ENCODE results near the gene CILP2. TPM values are rescaled to one million over a fixed set of nuclear protein-coding genes. Genes with fewer than 3 reads are reported as not detected.
A peak's percentile ranks its signal among the peaks of the same experiment; 100 is the strongest.

Gene CILP2
- total and polyA plus RNA-seq, 2 of the 8 experiments (the other 6 are each of a cell fraction or from before 2014, with no cell fraction given), result 4.4 to 5.8 TPM

GRCh38 chr19:19575411-19575810 lies 37.3 kb downstream of the CILP2 start:
- H3K56ac ChIP-seq (replicated peaks; ENCODE audit: insufficient read length, low read depth, low read length), result no peak overlapping the region
- no peak overlapping the region for H4K8ac ChIP-seq (ENCODE audit: extremely low read depth, insufficient read depth, low read length)
- H3K18ac ChIP-seq (ENCODE audit: extremely low read depth, low read length), result no peak overlapping the region; the same call in 1 of the 2 replicates
- H3K36me3 ChIP-seq (ENCODE audit: control insufficient read depth in 2 of 4, insufficient read depth in 4 of 4, low read length in 3 of 4), result no peaks in the 10 kb centered on the region; a peak in 1 of 8 replicates
- H3K79me2 ChIP-seq (ENCODE audit: control insufficient read depth in 1 of 2, insufficient read depth in 2 of 2, low read length in 2 of 2), result no peaks in the 10 kb centered on the region
- peaks cover 0 to 5% (median 2%) of the 10 kb centered on the region in 4 experiments; a peak in 5 of 7 replicates for H3K4me1 ChIP-seq (replicated peaks in 1 of 4; ENCODE audit: control insufficient read depth in 3 of 4, insufficient read depth in 4 of 4, low read length in 3 of 4)
- H2BK120ac ChIP-seq (replicated peaks; ENCODE audit: low read depth, low read length), result no peak overlapping the region
- no peak overlapping the region for H3K4me2 ChIP-seq (ENCODE audit: insufficient read depth in 1 of 2, low read depth in 2 of 2, low read length in 2 of 2)
- CTCF ChIA-PET (ENCODE audit: partially characterized antibody), result interaction anchor here (1.0 to 11.1 kb wide), 3 partner anchors 21 to 44 kb away, joined by 3 to 101 read pairs (median 4); no protein-coding TSS in a partner anchor
- H3K4ac ChIP-seq (replicated peaks; ENCODE audit: insufficient read length, low read depth, low read length), result no peak overlapping the region
- no peak overlapping the region for H3K9ac ChIP-seq (replicated peaks in 1 of 4; ENCODE audit: extremely low read depth in 1 of 4, low read depth in 3 of 4, low read length in 3 of 4)
- H3K27ac ChIP-seq (ENCODE audit: low read depth, low read length), result no peak overlapping the region
- H2BK20ac ChIP-seq (ENCODE audit: low read length), result no peak overlapping the region
- H3K9me3 ChIP-seq (ENCODE audit: insufficient read depth in 2 of 2, low read depth in 1 of 2, low read length in 1 of 2), result no peaks in the 10 kb centered on the region
- H3K23me2 ChIP-seq (ENCODE audit: low read depth, low read length), result no peaks in the 10 kb centered on the region; the same call in 1 of the 2 replicates
- no peak overlapping the region for H4K91ac ChIP-seq (replicated peaks; ENCODE audit: insufficient read length, low read length)
- H2AK5ac ChIP-seq (ENCODE audit: low read depth, low read length), result no peak overlapping the region
- no peak overlapping the region for H3K14ac ChIP-seq (ENCODE audit: insufficient read length)
- POLR2A ChIA-PET (ENCODE audit: partially characterized antibody), result no interaction called here
- no peak overlapping the region for H3K4me3 ChIP-seq (ENCODE audit: extremely low read depth in 1 of 4, insufficient read depth in 2 of 4, low read depth in 3 of 4, low read length in 4 of 4)
- H2BK12ac ChIP-seq (ENCODE audit: low read depth, low read length), result no peak overlapping the region
- FAIRE-seq (peak; percentile 63), DNase-seq (ENCODE audit: low read depth in 1 of 2, low spot score in 2 of 2) (no peak)
- H4K20me1 ChIP-seq (replicated peaks in 1 of 2; ENCODE audit: control insufficient read depth in 1 of 2, insufficient read depth in 2 of 2, low read length in 2 of 2), result peaks cover 0 to 1% of the 10 kb centered on the region in 2 experiments
- WGBS, 2 experiments (ENCODE audit: extremely low coverage in 1 of 2, insufficient coverage in 1 of 2, insufficient read length in 1 of 2, insufficient replicate concordance in 2 of 2, low coverage in 1 of 2, low lambda C conversion rate in 2 of 2, missing lambda C conversion rate in 1 of 2), result 49% methylated on average over 6 of the region's 6 CpGs; no CpG with 5 or more reads in 1 of the 2 experiments
- no peak overlapping the region for H2BK15ac ChIP-seq (ENCODE audit: low read length)
- H4K5ac ChIP-seq (ENCODE audit: insufficient read length, low read depth, low read length), result no peak overlapping the region
- H3K27me3 ChIP-seq (replicated peaks in 1 of 4; ENCODE audit: control insufficient read depth in 3 of 4, extremely low read depth in 1 of 4, insufficient read depth in 3 of 4, low read length in 3 of 4), result no peaks in the 10 kb centered on the region; a peak in 1 of 7 replicates
- H2AFZ ChIP-seq (ENCODE audit: low read length), result no peak overlapping the region
- H2BK5ac ChIP-seq (ENCODE audit: low read depth, low read length), result no peak overlapping the region
- H3K79me1 ChIP-seq (ENCODE audit: low read depth, low read length), result no peaks in the 10 kb centered on the region
- no peak overlapping the region for H3K23ac ChIP-seq (ENCODE audit: insufficient read length)
- no peak for TF ChIP-seq POU5F1 (IDR thresholded peaks at IDR 0.05; ENCODE audit: low read depth, low read length)
- TF ChIP-seq RXRA (IDR thresholded peaks at IDR 0.05; ENCODE audit: insufficient read depth, low read depth, low read length), result peak; percentile 92; the same call in 1 of the 2 replicates
- peak; percentile 61; the same call in 1 of the 2 replicates for TF ChIP-seq POLR2AphosphoS5 (IDR thresholded peaks at IDR 0.05; ENCODE audit: low read depth, low read length)
- TF ChIP-seq SP1 (IDR thresholded peaks at IDR 0.05; ENCODE audit: low read depth, low read length), result no peak
- no peak for TF ChIP-seq TAF7 (optimal IDR thresholded peaks at IDR 0.05; ENCODE audit: borderline replicate concordance, low read depth, low read length)
- no peak for TF ChIP-seq RAD21 (IDR thresholded peaks at IDR 0.05 in 1 of 2, conservative IDR thresholded peaks at IDR 0.05 in 1 of 2; ENCODE audit: low read depth in 2 of 2, low read length in 2 of 2)
- no peak for TF ChIP-seq JUND (IDR thresholded peaks at IDR 0.05; ENCODE audit: low read length)
- no peak for TF ChIP-seq TAF1 (IDR thresholded peaks at IDR 0.05; ENCODE audit: low read depth, low read length)
- no peak for TF ChIP-seq CBX5 (IDR thresholded peaks at IDR 0.05; ENCODE audit: low read depth, low read length)
- TF ChIP-seq TCF12 (IDR thresholded peaks at IDR 0.05; ENCODE audit: low read depth, low read length), result peak; percentile 95
- TF ChIP-seq TBP (IDR thresholded peaks at IDR 0.05; ENCODE audit: low read depth, low read length), result no peak
- no peak for TF ChIP-seq USF2 (IDR thresholded peaks at IDR 0.05; ENCODE audit: low read length)
- TF ChIP-seq CREB1 (IDR thresholded peaks at IDR 0.05), result no peak
- TF ChIP-seq RBBP5 (IDR thresholded peaks at IDR 0.05; ENCODE audit: borderline replicate concordance, low read depth, low read length), result no peak

Measured in H1 (cell line).